Middle frontal gyrus (tissue), 1 donor: ENCODE data around the gene ARL5A.
"Not testable (repeated sequence)": the region's sequence is repeated elsewhere in the genome, so short reads cannot be mapped to it uniquely, and the experiment has no call there.

Experiments
- DNase-seq: peaks from one replicate; pipeline ENCODE4 v3.0.0-alpha.2; 2015; ENCODE audit warnings: low spot score; ENCODE audit errors: extremely low spot score

ARL5A gene

GRCh38 chr2:151795646-151796240 is 32.5 kb downstream of the ARL5A start:
- DNase-seq, result no peak

- DNase-seq, result not testable (repeated sequence)
These were observed 33.8 kb downstream of the ARL5A start for GRCh38 chr2:151794422-151794821.

- DNase-seq, result no peak
These were observed 35.1 kb downstream of the ARL5A start for GRCh38 chr2:151793123-151793522.

GRCh38 chr2:151792589-151792988 is 35.6 kb downstream of the ARL5A start:
- DNase-seq, result no peak

DNA sequence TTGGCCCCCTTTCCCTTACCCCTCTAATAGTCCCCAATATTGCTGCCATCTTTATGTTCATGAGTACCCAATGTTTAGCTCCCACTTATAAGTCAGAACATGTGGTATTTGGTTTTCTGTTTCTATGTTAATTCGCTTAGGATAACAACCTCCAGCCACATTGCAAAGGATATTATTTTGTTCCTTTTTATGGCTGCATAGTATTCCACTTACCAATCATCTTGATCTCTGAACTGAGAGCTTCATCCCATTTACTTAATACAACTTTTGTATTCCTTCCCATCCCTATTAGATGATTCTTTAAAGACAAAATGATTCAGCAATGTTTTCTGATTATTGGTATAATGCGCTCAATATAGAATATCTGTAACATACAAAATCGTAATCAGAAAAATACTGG is 36.7 kb downstream of the ARL5A start:
- DNase-seq, result no peak

- no peak for DNase-seq
These were observed 37.5 kb downstream of the ARL5A start for GRCh38 chr2:151790689-151791088.

DNA sequence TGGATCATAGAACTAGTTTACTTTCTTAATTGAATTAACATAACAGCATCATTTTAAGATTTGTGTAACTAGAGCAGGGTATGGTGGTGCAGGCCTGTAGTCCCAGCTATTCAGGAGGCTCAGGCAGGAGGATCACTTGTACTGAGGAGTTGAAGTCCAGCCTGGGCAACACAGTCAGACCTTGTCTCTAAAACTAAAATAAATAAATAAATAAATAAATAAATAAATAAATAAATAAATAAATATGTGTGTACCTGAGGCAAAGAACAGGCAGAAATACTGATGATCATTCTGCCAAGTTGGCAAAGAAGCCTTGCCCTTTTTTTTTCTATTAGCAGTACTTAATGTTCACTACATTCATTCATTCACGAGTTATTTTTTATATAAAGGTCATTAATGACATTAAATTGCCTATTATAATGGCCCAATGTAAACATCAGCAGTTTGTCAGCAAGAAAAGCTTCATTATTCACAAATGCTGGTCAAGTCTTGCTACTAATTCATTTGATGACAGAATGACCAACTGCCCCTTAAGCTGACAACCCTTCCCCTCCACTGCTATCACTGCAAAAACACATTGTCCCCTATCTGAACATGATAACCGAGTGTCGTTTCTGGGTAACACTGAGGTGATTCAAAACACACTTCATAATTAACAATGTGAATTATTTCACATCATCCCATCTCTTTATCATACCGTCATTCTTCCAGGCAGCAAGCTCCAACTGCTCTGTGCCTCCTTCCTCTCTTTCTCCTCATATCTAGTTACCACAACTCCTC is 39.0 kb downstream of the ARL5A start:
- no peak for DNase-seq

GRCh38 chr2:151786483-151786882 is 41.7 kb downstream of the ARL5A start:
- no peak for DNase-seq

GRCh38 chr2:151786077-151786476 is 42.1 kb downstream of the ARL5A start:
- no peak for DNase-seq

- no peak for DNase-seq
These were observed 45.1 kb downstream of the ARL5A start for GRCh38 chr2:151783133-151783520.

DNA sequence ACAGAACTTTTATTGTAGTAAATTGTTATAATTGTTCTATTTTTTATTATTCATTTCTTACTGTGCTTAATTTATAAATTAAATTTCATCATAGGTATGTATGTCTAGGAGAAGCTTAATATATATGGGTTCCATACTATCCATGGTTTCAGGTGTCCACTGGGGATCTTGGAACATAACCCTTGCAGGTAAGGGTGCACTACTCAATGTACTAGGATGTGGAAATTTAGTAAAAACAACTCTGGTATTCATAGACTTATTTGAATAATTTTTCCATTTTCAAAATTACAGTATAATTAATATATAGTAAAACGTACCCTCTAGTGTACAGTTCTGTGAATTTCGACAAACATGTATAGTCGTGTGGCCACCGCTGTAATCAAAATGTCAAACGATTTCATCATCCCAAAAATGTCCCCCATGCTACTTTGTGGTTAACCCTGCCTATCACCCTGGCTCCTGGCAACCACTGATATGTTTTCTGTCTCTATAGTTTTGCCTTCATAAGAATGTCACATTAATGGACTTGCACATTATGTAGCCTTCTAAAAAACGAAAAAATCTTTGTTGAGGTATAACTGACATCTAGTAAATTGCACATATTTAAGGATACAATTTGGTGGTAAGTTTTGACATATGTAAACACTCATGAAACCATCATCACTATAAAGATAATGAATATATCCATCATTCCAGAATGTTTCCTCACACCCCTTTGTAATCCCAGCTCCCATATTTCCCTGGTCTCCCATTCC is 45.7 kb downstream of the ARL5A start:
- DNase-seq, result no peak

DNA sequence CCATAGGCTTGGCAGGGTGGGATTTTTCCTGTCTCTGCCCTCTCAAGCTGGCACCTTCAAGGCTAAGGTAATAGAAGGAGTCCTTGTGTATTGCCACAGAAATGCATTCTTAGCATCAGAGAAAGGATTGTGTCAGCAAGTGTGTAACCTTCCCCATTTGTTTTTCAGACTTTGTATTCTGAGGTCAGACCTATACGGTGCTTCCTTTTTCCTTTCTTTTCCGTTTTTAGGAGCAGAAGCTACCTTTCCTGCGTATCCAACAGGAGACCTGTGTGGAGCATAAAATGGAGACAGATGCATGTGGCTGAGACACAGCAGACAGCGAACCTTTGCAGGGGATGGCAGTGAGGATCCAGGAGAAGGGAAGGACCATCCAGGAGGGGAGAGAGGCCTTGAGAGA is 46.6 kb downstream of the ARL5A start:
- no peak for DNase-seq

- no peak for DNase-seq
These were observed 47.3 kb downstream of the ARL5A start for GRCh38 chr2:151780938-151781337.

- no peak for DNase-seq
These were observed 50.3 kb downstream of the ARL5A start for GRCh38 chr2:151777935-151778334.

- no peak for DNase-seq
These were observed 50.7 kb downstream of the ARL5A start for GRCh38 chr2:151777487-151777886.

- no peak for DNase-seq
These were observed 51.9 kb downstream of the ARL5A start for GRCh38 chr2:151776367-151776766.

DNA sequence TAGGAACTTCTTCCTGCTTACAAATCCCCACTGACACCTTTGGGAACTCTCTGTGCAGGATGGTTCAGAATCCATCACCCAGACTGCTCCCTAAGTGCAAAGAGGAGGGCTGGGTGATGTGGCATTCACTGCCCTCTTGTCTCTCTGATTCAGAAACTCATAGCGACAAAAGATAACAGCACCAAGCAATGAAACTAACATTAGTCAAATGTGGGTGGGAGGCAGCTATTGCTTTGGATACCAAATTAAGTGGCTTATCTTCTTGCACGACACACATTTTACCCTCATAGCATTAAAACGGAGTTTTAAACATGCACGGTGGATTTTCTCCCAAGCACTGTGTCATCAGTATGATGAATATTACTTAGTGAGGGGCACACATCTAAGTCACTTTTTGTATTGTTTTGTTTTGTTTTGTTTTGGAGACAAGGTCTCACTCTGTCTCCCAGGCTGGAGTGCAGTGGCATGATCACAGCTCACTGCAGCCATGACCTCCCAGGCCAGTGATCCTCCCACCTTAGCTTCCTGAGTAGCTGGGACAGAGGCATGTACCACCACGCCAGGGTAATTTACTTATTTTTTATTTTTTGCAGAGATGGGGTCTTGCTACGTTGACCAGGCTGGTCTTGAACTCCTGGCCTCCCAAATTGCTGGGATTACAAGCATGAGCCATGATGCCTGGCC is 53.0 kb downstream of the ARL5A start:
- no peak for DNase-seq

DNA sequence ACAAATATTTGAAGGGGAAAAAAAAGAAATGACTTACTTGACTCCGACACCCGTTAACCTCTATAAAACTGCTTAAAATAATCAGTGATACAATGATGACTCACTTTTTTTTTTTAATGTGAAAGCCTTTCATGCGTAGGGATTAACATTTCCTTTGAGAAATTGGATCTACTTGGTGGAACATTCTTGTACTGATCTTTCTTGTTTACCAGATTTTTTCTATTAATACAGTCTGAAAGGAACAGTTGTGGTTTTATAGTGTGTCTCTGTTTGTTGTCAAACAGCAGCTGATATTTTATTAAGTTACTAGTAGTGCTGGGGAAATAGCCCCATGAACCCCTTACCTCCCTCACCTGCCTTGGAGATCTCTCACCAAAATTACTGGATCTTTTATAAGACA is 53.7 kb downstream of the ARL5A start:
- no peak for DNase-seq

- DNase-seq, result no peak
These were observed 56.4 kb downstream of the ARL5A start for GRCh38 chr2:151771599-151772358.

DNA sequence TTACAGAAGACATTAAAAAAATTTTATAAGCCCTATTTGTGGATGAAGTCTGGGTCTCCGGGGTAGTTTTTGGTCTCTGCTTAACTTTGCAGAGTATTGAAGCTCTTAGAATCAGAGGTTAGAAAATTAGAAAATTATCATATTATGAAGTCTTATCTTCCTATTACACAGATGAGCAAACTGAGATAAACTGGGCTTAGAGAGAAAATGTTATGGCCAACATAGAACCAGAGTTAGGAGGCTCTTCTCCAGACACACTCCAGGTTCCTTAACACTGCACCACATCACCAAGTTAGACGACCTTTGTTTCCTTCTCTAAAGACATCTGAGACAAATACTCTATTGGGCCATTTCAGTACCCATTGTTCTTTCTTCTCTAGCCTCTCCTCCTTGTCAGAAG is 57.2 kb downstream of the ARL5A start:
- DNase-seq, result no peak

- no peak for DNase-seq
These were observed 58.6 kb downstream of the ARL5A start for GRCh38 chr2:151769606-151770005.
